OCI-LY3 (cell line): ENCODE results near the gene EXOC4.

Experiments used
- CTCF ChIP-seq: fragments of 200-600, 300-600 bp; sonication (generic); IDR thresholded peaks from 2 replicates; pipeline ENCODE4 v1.5.1; 2014; ENCODE audit warnings: antibody characterized with exemption, low read length, low read depth
- EZH2phosphoT487 ChIP-seq: fragments of 200-600 bp; shearing (Covaris generic); IDR thresholded peaks from 2 replicates; pipeline ENCODE4 v1.6.1; 2018; ENCODE audit warnings: antibody characterized with exemption, mixed run types, low read depth

DNA sequence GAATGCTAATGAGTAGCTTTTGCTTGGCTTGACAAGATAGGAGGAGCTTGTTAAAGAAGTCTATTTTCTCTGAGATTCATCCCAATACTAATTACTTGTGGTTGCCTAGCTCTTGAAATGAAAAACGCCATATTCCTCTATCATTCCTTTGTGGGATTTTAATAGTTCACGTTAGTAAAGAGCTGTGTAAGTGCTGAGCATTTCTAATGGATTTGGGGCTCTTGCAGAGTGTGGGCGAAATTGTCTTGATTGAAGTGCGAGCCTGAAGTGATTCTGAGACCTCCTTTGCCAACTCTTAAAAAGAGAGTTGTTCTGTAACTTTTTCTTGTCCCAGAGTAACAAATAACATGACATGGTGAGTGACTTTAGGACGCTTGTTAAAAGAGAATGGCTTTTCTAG, 45.2 kb downstream of the EXOC4 start:
- TF ChIP-seq CTCF (no peak), EZH2phosphoT487 (no peak)
